ENCODE results near the gene RPAP3. TPM values are rescaled to one million over a fixed set of nuclear protein-coding genes. Genes with fewer than 3 reads are reported as not detected.

RPAP3 gene
- polyA plus RNA-seq, 1 donor (not counting 4 experiments of a cell fraction or from before 2014, with no cell fraction given) = 22.9 TPM

- no peak for FAIRE-seq
- dilution Hi-C loops (cut with MboI; ENCODE audit: extremely low pct_ligation_motif_present, low sequenced_read_pairs) = no loop called here
- H3K36me3 ChIP-seq (ENCODE audit: control insufficient read depth in 2 of 2, extremely low read depth in 1 of 2, insufficient read depth in 2 of 2, low read length in 2 of 2) = no peaks in the 10 kb centered on the region
- H3K9me3 ChIP-seq (ENCODE audit: control insufficient read depth, low read depth, low read length) = peaks cover 5% of the 10 kb centered on the region
- H4K20me1 ChIP-seq (ENCODE audit: control insufficient read depth, extremely low read depth, insufficient read depth, low read length) = no peaks in the 10 kb centered on the region
- H3K4me1 ChIP-seq (ENCODE audit: control insufficient read depth, extremely low read depth, insufficient read depth, low read length) = no peaks in the 10 kb centered on the region
- H3K27ac ChIP-seq (ENCODE audit: control insufficient read depth, insufficient read depth, low read length) = no peak overlapping the region
- no peak for TF ChIP-seq CTCF (optimal IDR thresholded peaks at IDR 0.05 in 1 of 3, IDR thresholded peaks at IDR 0.05 in 1 of 3, conservative IDR thresholded peaks at IDR 0.05 in 1 of 3; ENCODE audit: extremely low read depth in 1 of 3, insufficient read depth in 2 of 3, low read length in 3 of 3)
- TF ChIP-seq EZH2 (IDR thresholded peaks at IDR 0.05; ENCODE audit: low read length) = no peak
- H3K79me2 ChIP-seq (ENCODE audit: control insufficient read depth, insufficient read depth, low read length) = no peaks in the 10 kb centered on the region
- H3K27me3 ChIP-seq (ENCODE audit: control insufficient read depth, extremely low read depth, insufficient read depth, low read length) = no peaks in the 10 kb centered on the region
- no peak overlapping the region for H2AFZ ChIP-seq (ENCODE audit: control insufficient read depth, low read length)
- H3K9me1 ChIP-seq (ENCODE audit: control insufficient read depth, extremely low read depth, insufficient read depth, low read length) = no peaks in the 10 kb centered on the region
- DNase-seq (ENCODE audit: low read depth, low spot score) = no peak
- H3K9ac ChIP-seq (ENCODE audit: control insufficient read depth, extremely low read depth, insufficient read depth, low read length) = no peak overlapping the region
- no peak overlapping the region for H3K4me3 ChIP-seq (ENCODE audit: control insufficient read depth in 2 of 3, extremely low read depth in 1 of 3, insufficient read depth in 2 of 3, low read depth in 1 of 3, low read length in 3 of 3)
- no peak overlapping the region for H3K4me2 ChIP-seq (ENCODE audit: control insufficient read depth, extremely low read depth, insufficient read depth, low read depth, low read length)
These were observed 90.1 kb downstream of the RPAP3 start for GRCh38 chr12:47615711-47616110.

- no peaks in the 10 kb centered on the region for H3K4me1 ChIP-seq (ENCODE audit: control insufficient read depth, extremely low read depth, insufficient read depth, low read length)
- dilution Hi-C loops (cut with MboI; ENCODE audit: extremely low pct_ligation_motif_present, low sequenced_read_pairs) = no loop called here
- H3K9ac ChIP-seq (ENCODE audit: control insufficient read depth, extremely low read depth, insufficient read depth, low read length) = no peak overlapping the region
- no peaks in the 10 kb centered on the region for H3K79me2 ChIP-seq (ENCODE audit: control insufficient read depth, insufficient read depth, low read length)
- no peaks in the 10 kb centered on the region for H3K9me1 ChIP-seq (ENCODE audit: control insufficient read depth, extremely low read depth, insufficient read depth, low read length)
- H2AFZ ChIP-seq (ENCODE audit: control insufficient read depth, low read length) = no peak overlapping the region
- H3K4me3 ChIP-seq (ENCODE audit: control insufficient read depth in 2 of 3, extremely low read depth in 1 of 3, insufficient read depth in 2 of 3, low read depth in 1 of 3, low read length in 3 of 3) = no peak overlapping the region
- no peak overlapping the region for H3K4me2 ChIP-seq (ENCODE audit: control insufficient read depth, extremely low read depth, insufficient read depth, low read depth, low read length)
- FAIRE-seq (no peak), DNase-seq (ENCODE audit: low read depth, low spot score) (no peak)
- H3K36me3 ChIP-seq (ENCODE audit: control insufficient read depth in 2 of 2, extremely low read depth in 1 of 2, insufficient read depth in 2 of 2, low read length in 2 of 2) = no peaks in the 10 kb centered on the region
- TF ChIP-seq EZH2 (IDR thresholded peaks at IDR 0.05; ENCODE audit: low read length) (no peak), CTCF (optimal IDR thresholded peaks at IDR 0.05 in 1 of 3, IDR thresholded peaks at IDR 0.05 in 1 of 3, conservative IDR thresholded peaks at IDR 0.05 in 1 of 3; ENCODE audit: extremely low read depth in 1 of 3, insufficient read depth in 2 of 3, low read length in 3 of 3) (no peak)
- H4K20me1 ChIP-seq (ENCODE audit: control insufficient read depth, extremely low read depth, insufficient read depth, low read length) = no peaks in the 10 kb centered on the region
- H3K27ac ChIP-seq (ENCODE audit: control insufficient read depth, insufficient read depth, low read length) = no peak overlapping the region
- peaks cover 5% of the 10 kb centered on the region for H3K9me3 ChIP-seq (ENCODE audit: control insufficient read depth, low read depth, low read length)
- H3K27me3 ChIP-seq (ENCODE audit: control insufficient read depth, extremely low read depth, insufficient read depth, low read length) = no peaks in the 10 kb centered on the region
These were observed 91.3 kb downstream of the RPAP3 start for GRCh38 chr12:47614521-47614920.

All from keratinocyte (primary cell).